Naive thymus-derived CD8-positive, alpha-beta T cell (primary cell): ENCODE results near the gene IST1. TPM values are rescaled to one million over a fixed set of nuclear protein-coding genes. Genes with fewer than 3 reads are reported as not detected.

Source experiments
- ATAC-seq, 2 donors: fragments of 150-1000 bp; cut with Tn5 transposase in 1 of 2; sonication (Bioruptor Pico), chemical (Tn5 transposase) in 1 of 2; 1 replicate in 1 of 2; 2 replicates in 1 of 2; pipeline ENCODE4 v1.10.0; 2021; ENCODE audit warnings: mild to moderate bottlenecking in 2 of 2, moderate library complexity in 2 of 2
- POLR2A ChIA-PET: fragments of 350-600 bp; sonication (Branson Sonifier 250); formaldehyde crosslinking; loops from one replicate; lab custom pipeline; 2021; ENCODE audit warnings: antibody characterized with exemption; lab: Charles Lee
- DNase-seq, 10 donors: peaks; one replicate each; pipeline versions ENCODE4 v3.0.0 to v3.0.0-alpha.2; 2020 to 2022
- H3K27ac Mint-ChIP-seq, 10 donors: one replicate each; pipeline ENCODE4 v1.8.0; 2020 to 2022; ENCODE audit warnings: mild to moderate bottlenecking in 10 of 10, mixed read lengths in 10 of 10, moderate library complexity in 4 of 10, inconsistent platforms in 1 of 10
- H3K27me3 Mint-ChIP-seq, 5 donors: one replicate each; pipeline ENCODE4 v1.8.0; 2021 to 2022; ENCODE audit warnings: mixed read lengths in 5 of 5
- H3K36me3 Mint-ChIP-seq, 3 donors: one replicate each; pipeline ENCODE4 v1.8.0; 2020 to 2022; ENCODE audit warnings: mixed read lengths in 3 of 3, mild to moderate bottlenecking in 2 of 3, inconsistent platforms in 1 of 3
- H3K4me1 Mint-ChIP-seq, 4 donors: one replicate each; pipeline ENCODE4 v1.8.0; 2021 to 2022; ENCODE audit warnings: mixed read lengths in 4 of 4
- H3K4me3 Mint-ChIP-seq, 10 donors: one replicate each; pipeline ENCODE4 v1.8.0; 2020 to 2022; ENCODE audit warnings: mild to moderate bottlenecking in 10 of 10, mixed read lengths in 10 of 10, moderate library complexity in 6 of 10, inconsistent platforms in 1 of 10
- H3K9me3 Mint-ChIP-seq, 9 donors: one replicate each; pipeline ENCODE4 v1.8.0; 2020 to 2022; ENCODE audit warnings: mixed read lengths in 9 of 9, mild to moderate bottlenecking in 3 of 9, inconsistent platforms in 1 of 9, moderate library complexity in 1 of 9
- polyA plus RNA-seq, 3 donors: library from polyadenylated mRNA; unstranded; fragments of 300-500 nt; fragmentation: Illumina TruSeq; gene quantifications; one replicate each; pipeline ENCODE4 v1.2.3, GENCODE V29; 2021
- total RNA-seq, 8 experiments: library from RNA in 2 of 8; stranded (reverse) in 2 of 8; gene quantifications; one replicate each; pipeline ENCODE4 v1.2.3 and lab custom pipeline; 2021 to 2026

IST1 gene
- total and polyA plus RNA-seq, 5 experiments from 2014 or later: 115 to 298 (median 161) TPM

GRCh38 chr16:71943887-71944286, 48.6 kb downstream of the IST1 start:
- H3K9me3 Mint-ChIP-seq: no peaks in the 10 kb centered on the region
- peaks cover 0 to 6% (median 2%) of the 10 kb centered on the region in 4 donors for H3K4me1 Mint-ChIP-seq
- peaks cover 2 to 8% (median 3%) of the 10 kb centered on the region in 5 donors for H3K27me3 Mint-ChIP-seq
- DNase-seq (no peak), ATAC-seq (no peak)
- POLR2A ChIA-PET: no interaction called here
- no peak overlapping the region for H3K27ac Mint-ChIP-seq
- H3K36me3 Mint-ChIP-seq: no peaks in the 10 kb centered on the region
- no peak overlapping the region for H3K4me3 Mint-ChIP-seq

GRCh38 chr16:71945616-71946015, 50.3 kb downstream of the IST1 start:
- ATAC-seq (no peak), DNase-seq (no peak)
- Mint-ChIP-seq H3K36me3 (no peaks in the 10 kb centered on the region), H3K27ac (no peak overlapping the region), H3K4me3 (peak overlapping the region in 1 of 10 donors; percentile 29), H3K27me3 (peaks cover 2 to 17% (median 8%) of the 10 kb centered on the region in 5 donors), H3K9me3 (no peaks in the 10 kb centered on the region), H3K4me1 (peaks cover 0 to 3% (median 0%) of the 10 kb centered on the region in 4 donors)
- POLR2A ChIA-PET: no interaction called here

GRCh38 chr16:71952825-71953224, 57.5 kb downstream of the IST1 start:
- ATAC-seq: no peak
- Mint-ChIP-seq H3K4me1 (peaks cover 0 to 7% (median 6%) of the 10 kb centered on the region in 4 donors), H3K4me3 (no peak overlapping the region), H3K36me3 (no peaks in the 10 kb centered on the region), H3K27ac (no peak overlapping the region), H3K9me3 (no peaks in the 10 kb centered on the region), H3K27me3 (peaks cover 2 to 9% (median 4%) of the 10 kb centered on the region in 5 donors)
- POLR2A ChIA-PET: no interaction called here
- DNase-seq: no peak

GRCh38 chr16:71954180-71954579, 58.8 kb downstream of the IST1 start:
- DNase-seq (no peak), ATAC-seq (no peak)
- Mint-ChIP-seq H3K4me3 (no peak overlapping the region), H3K27me3 (peaks cover 2 to 9% (median 4%) of the 10 kb centered on the region in 5 donors), H3K27ac (no peak overlapping the region), H3K9me3 (no peaks in the 10 kb centered on the region), H3K4me1 (peaks cover 0 to 7% (median 6%) of the 10 kb centered on the region in 4 donors), H3K36me3 (no peaks in the 10 kb centered on the region)
- POLR2A ChIA-PET: no interaction called here

GRCh38 chr16:71954699-71955195, 59.4 kb downstream of the IST1 start:
- H3K4me1 Mint-ChIP-seq: peaks cover 0 to 7% (median 6%) of the 10 kb centered on the region in 4 donors
- H3K9me3 Mint-ChIP-seq: no peaks in the 10 kb centered on the region
- DNase-seq (no peak), ATAC-seq (no peak)
- POLR2A ChIA-PET: no interaction called here
- H3K36me3 Mint-ChIP-seq: no peaks in the 10 kb centered on the region
- peak overlapping the region in 3 of 10 donors; percentile 19 to 41 (median 37) for H3K27ac Mint-ChIP-seq
- H3K4me3 Mint-ChIP-seq: no peak overlapping the region
- peaks cover 2 to 7% (median 4%) of the 10 kb centered on the region in 5 donors for H3K27me3 Mint-ChIP-seq

- H3K36me3 Mint-ChIP-seq: no peaks in the 10 kb centered on the region
- peak overlapping the region in 1 of 10 donors; percentile 38 for H3K27ac Mint-ChIP-seq
- H3K4me1 Mint-ChIP-seq: peaks cover 0 to 11% (median 7%) of the 10 kb centered on the region in 4 donors
- POLR2A ChIA-PET: no interaction called here
- H3K4me3 Mint-ChIP-seq: peak overlapping the region in 2 of 10 donors; percentile 4 to 65
- no peak for DNase-seq
- no peak for ATAC-seq
- peaks cover 0 to 4% (median 0%) of the 10 kb centered on the region in 5 donors for H3K27me3 Mint-ChIP-seq
- H3K9me3 Mint-ChIP-seq: no peaks in the 10 kb centered on the region
Observed at GRCh38 chr16:71956486-71956885, 61.2 kb downstream of the IST1 start.

GRCh38 chr16:71961066-71962039, 66.0 kb downstream of the IST1 start:
- Mint-ChIP-seq H3K9me3 (no peaks in the 10 kb centered on the region), H3K27me3 (no peaks in the 10 kb centered on the region), H3K4me1 (peaks cover 0 to 10% (median 3%) of the 10 kb centered on the region in 4 donors), H3K36me3 (no peaks in the 10 kb centered on the region), H3K27ac (no peak overlapping the region), H3K4me3 (no peak overlapping the region)
- DNase-seq: peak; percentile 60 to 89 (median 73)
- peak; percentile 96 for ATAC-seq
- POLR2A ChIA-PET: interaction anchor here (0.6 to 1.0 kb wide), 5 partner anchors 66 to 549 kb away, joined by 3 to 4 read pairs (median 3); partner anchors contain the start of gene IST1

GRCh38 chr16:71963125-71963875, 68.0 kb downstream of the IST1 start:
- ATAC-seq: no peak
- Mint-ChIP-seq H3K27ac (no peak overlapping the region), H3K9me3 (no peaks in the 10 kb centered on the region), H3K4me3 (no peak overlapping the region), H3K36me3 (no peaks in the 10 kb centered on the region), H3K4me1 (peaks cover 0 to 6% (median 0%) of the 10 kb centered on the region in 4 donors), H3K27me3 (no peaks in the 10 kb centered on the region)
- no peak for DNase-seq
- POLR2A ChIA-PET: no interaction called here

- POLR2A ChIA-PET: no interaction called here
- no peak overlapping the region for H3K27ac Mint-ChIP-seq
Observed at GRCh38 chr16:71965223-71965622, 69.9 kb downstream of the IST1 start.

GRCh38 chr16:71966932-71967331, 71.6 kb downstream of the IST1 start:
- no peaks in the 10 kb centered on the region for H3K9me3 Mint-ChIP-seq
- no peaks in the 10 kb centered on the region for H3K4me1 Mint-ChIP-seq
- DNase-seq (no peak), ATAC-seq (no peak)
- POLR2A ChIA-PET: no interaction called here
- H3K27me3 Mint-ChIP-seq: peaks cover 0 to 2% (median 0%) of the 10 kb centered on the region in 5 donors
- no peak overlapping the region for H3K27ac Mint-ChIP-seq
- no peak overlapping the region for H3K4me3 Mint-ChIP-seq
- no peaks in the 10 kb centered on the region for H3K36me3 Mint-ChIP-seq

More at GRCh38 chr16:71965223-71965622, 69.9 kb downstream of the IST1 start:
- H3K36me3 Mint-ChIP-seq: no peaks in the 10 kb centered on the region
- H3K4me1 Mint-ChIP-seq: peaks cover 0 to 6% (median 0%) of the 10 kb centered on the region in 4 donors
- H3K9me3 Mint-ChIP-seq: no peaks in the 10 kb centered on the region
- ATAC-seq (no peak), DNase-seq (no peak)
- H3K27me3 Mint-ChIP-seq: peaks cover 0 to under 1% (median 0%) of the 10 kb centered on the region in 5 donors
- H3K4me3 Mint-ChIP-seq: no peak overlapping the region

GRCh38 chr16:71969353-71969752, 74.0 kb downstream of the IST1 start:
- Mint-ChIP-seq H3K36me3 (no peaks in the 10 kb centered on the region), H3K27ac (peak overlapping the region in 1 of 10 donors; percentile 52), H3K9me3 (no peaks in the 10 kb centered on the region), H3K27me3 (peaks cover 0 to 2% (median 0%) of the 10 kb centered on the region in 5 donors), H3K4me3 (no peak overlapping the region), H3K4me1 (no peaks in the 10 kb centered on the region)
- POLR2A ChIA-PET: interaction anchor here (0.7 kb wide), 1 partner anchor 27 kb away, joined by 3 read pairs; no protein-coding TSS in a partner anchor
- DNase-seq (no peak), ATAC-seq (no peak)

GRCh38 chr16:71971571-71971970, 76.2 kb downstream of the IST1 start:
- POLR2A ChIA-PET: no interaction called here
- no peaks in the 10 kb centered on the region for H3K9me3 Mint-ChIP-seq
- no peaks in the 10 kb centered on the region for H3K36me3 Mint-ChIP-seq
- H3K27ac Mint-ChIP-seq: no peak overlapping the region
- ATAC-seq: no peak
- no peak for DNase-seq
- no peak overlapping the region for H3K4me3 Mint-ChIP-seq
- no peaks in the 10 kb centered on the region for H3K4me1 Mint-ChIP-seq
- peaks cover 0 to 2% (median 0%) of the 10 kb centered on the region in 5 donors for H3K27me3 Mint-ChIP-seq
